HEK293 (cell line): ENCODE measurements around the gene DMBT1.

Experiments
- CTCF ChIP-seq: fragments of 450-650 bp; formaldehyde crosslinking; IDR thresholded peaks from 2 replicates; pipeline ENCODE4 v1.5.1; 2016; ENCODE audit warnings: missing biosample characterization, missing genetic modification characterization
- ZNF548 ChIP-seq: fragments of 450-650 bp; formaldehyde crosslinking; IDR thresholded peaks from 2 replicates; pipeline ENCODE4 v1.5.1; 2016; ENCODE audit warnings: missing biosample characterization, missing genetic modification characterization
- ZSCAN23 ChIP-seq: fragments of 450-650 bp; formaldehyde crosslinking; IDR thresholded peaks from 2 replicates; pipeline ENCODE4 v1.5.1; 2016; ENCODE audit warnings: missing biosample characterization, missing genetic modification characterization
- TF ChIP-seq, protein P1 (sequence below): fragments of 450-650 bp; formaldehyde crosslinking; IDR thresholded peaks from 2 replicates; pipeline ENCODE4 v1.5.1; 2016; ENCODE audit warnings: missing biosample characterization, missing genetic modification characterization, low read depth

DNA sequence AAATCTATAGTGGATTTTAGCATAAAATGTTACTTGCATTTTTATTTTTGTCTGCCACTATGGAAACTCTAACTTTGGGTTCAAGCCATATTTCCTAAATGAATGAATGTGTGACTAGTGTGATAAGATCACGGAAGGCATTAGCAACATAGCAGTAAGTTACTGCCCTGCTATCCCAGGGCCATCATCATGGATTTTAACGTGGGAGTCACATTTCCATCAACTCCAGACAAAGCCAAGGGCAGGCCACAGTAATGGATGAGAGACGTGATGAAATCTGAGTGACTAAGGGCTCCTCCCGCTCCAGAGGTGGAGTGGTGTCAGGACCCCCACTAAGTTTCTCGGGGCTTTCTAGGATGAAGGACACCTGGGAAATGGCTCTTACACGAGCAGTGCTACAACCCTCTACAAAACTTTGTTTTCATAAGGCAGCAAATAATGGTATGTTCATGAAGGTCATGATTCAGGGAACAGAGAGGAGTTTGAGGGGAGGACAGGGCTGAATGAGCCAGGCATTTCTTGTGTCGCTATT, 104.8 kb downstream of the DMBT1 start:
- no peak for TF ChIP-seq CTCF (tag by site-specific recombination)
- TF ChIP-seq ZNF548 (tag by site-specific recombination), result no peak
- no peak for TF ChIP-seq ZSCAN23
- TF ChIP-seq, protein P1, sequence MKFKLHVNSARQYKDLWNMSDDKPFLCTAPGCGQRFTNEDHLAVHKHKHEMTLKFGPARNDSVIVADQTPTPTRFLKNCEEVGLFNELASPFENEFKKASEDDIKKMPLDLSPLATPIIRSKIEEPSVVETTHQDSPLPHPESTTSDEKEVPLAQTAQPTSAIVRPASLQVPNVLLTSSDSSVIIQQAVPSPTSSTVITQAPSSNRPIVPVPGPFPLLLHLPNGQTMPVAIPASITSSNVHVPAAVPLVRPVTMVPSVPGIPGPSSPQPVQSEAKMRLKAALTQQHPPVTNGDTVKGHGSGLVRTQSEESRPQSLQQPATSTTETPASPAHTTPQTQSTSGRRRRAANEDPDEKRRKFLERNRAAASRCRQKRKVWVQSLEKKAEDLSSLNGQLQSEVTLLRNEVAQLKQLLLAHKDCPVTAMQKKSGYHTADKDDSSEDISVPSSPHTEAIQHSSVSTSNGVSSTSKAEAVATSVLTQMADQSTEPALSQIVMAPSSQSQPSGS, result no peak
